Nephron progenitor cell (in vitro differentiated cells): Measurements from ENCODE around the gene KRT80.

Source experiments
- DNase-seq: peaks from one replicate; pipeline ENCODE4 v3.0.0; 2021
- H3K27ac Mint-ChIP-seq: 2 replicates; pipeline ENCODE4 v1.8.0; 2021; ENCODE audit warnings: mild to moderate bottlenecking, moderate library complexity, mixed read lengths
- H3K27me3 Mint-ChIP-seq: 2 replicates; pipeline ENCODE4 v1.8.0; 2021; ENCODE audit warnings: mild to moderate bottlenecking, low read depth, mixed read lengths; ENCODE audit not compliant: poor library complexity
- H3K36me3 Mint-ChIP-seq: 2 replicates; pipeline ENCODE4 v1.8.0; 2021; ENCODE audit warnings: low read depth, mixed read lengths
- H3K4me1 Mint-ChIP-seq: 2 replicates; pipeline ENCODE4 v1.8.0; 2021; ENCODE audit warnings: mixed read lengths
- H3K4me3 Mint-ChIP-seq: 2 replicates; pipeline ENCODE4 v1.8.0; 2021; ENCODE audit warnings: mild to moderate bottlenecking, moderate library complexity, mixed read lengths
- H3K9me3 Mint-ChIP-seq: 2 replicates; pipeline ENCODE4 v1.8.0; 2021; ENCODE audit warnings: mild to moderate bottlenecking, moderate library complexity, mixed read lengths
- CTCF ChIP-seq: fragments of 200-600 bp; sonication (generic); IDR thresholded peaks from 2 replicates; pipeline ENCODE4 v1.5.0; 2021; ENCODE audit warnings: antibody characterized with exemption

Gene KRT80

GRCh38 chr12:52213564-52214420 lies 22.0 kb upstream of the KRT80 start:
- Mint-ChIP-seq H3K27me3 (peaks cover 16% of the 10 kb centered on the region), H3K27ac (no peak overlapping the region), H3K9me3 (no peaks in the 10 kb centered on the region), H3K4me1 (peaks cover 25% of the 10 kb centered on the region), H3K4me3 (no peak overlapping the region), H3K36me3 (no peaks in the 10 kb centered on the region)
- peak; percentile 94 for DNase-seq
- peak; percentile 97 for TF ChIP-seq CTCF

- H3K4me1 Mint-ChIP-seq, result peaks cover 25% of the 10 kb centered on the region
- H3K27me3 Mint-ChIP-seq, result peaks cover 20% of the 10 kb centered on the region
- no peak for DNase-seq
- H3K9me3 Mint-ChIP-seq, result no peaks in the 10 kb centered on the region
- no peaks in the 10 kb centered on the region for H3K36me3 Mint-ChIP-seq
- H3K27ac Mint-ChIP-seq, result no peak overlapping the region
- no peak overlapping the region for H3K4me3 Mint-ChIP-seq
- no peak for TF ChIP-seq CTCF
These were observed 21.1 kb upstream of the KRT80 start for GRCh38 chr12:52212701-52213563.

GRCh38 chr12:52211716-52212585 lies 20.1 kb upstream of the KRT80 start:
- Mint-ChIP-seq H3K27me3 (peaks cover 23% of the 10 kb centered on the region), H3K4me3 (no peak overlapping the region), H3K4me1 (peaks cover 34% of the 10 kb centered on the region), H3K36me3 (no peaks in the 10 kb centered on the region), H3K27ac (no peak overlapping the region), H3K9me3 (no peaks in the 10 kb centered on the region)
- DNase-seq, result no peak
- no peak for TF ChIP-seq CTCF

GRCh38 chr12:52210925-52211650 lies 19.3 kb upstream of the KRT80 start:
- H3K4me1 Mint-ChIP-seq, result peaks cover 39% of the 10 kb centered on the region
- H3K4me3 Mint-ChIP-seq, result no peak overlapping the region
- TF ChIP-seq CTCF, result no peak
- H3K27me3 Mint-ChIP-seq, result peaks cover 17% of the 10 kb centered on the region
- H3K36me3 Mint-ChIP-seq, result no peaks in the 10 kb centered on the region
- DNase-seq, result no peak
- no peaks in the 10 kb centered on the region for H3K9me3 Mint-ChIP-seq
- no peak overlapping the region for H3K27ac Mint-ChIP-seq

GRCh38 chr12:52210186-52210924 lies 18.5 kb upstream of the KRT80 start:
- H3K27me3 Mint-ChIP-seq, result peaks cover 19% of the 10 kb centered on the region
- no peak overlapping the region for H3K4me3 Mint-ChIP-seq
- peaks cover 40% of the 10 kb centered on the region for H3K4me1 Mint-ChIP-seq
- H3K36me3 Mint-ChIP-seq, result no peaks in the 10 kb centered on the region
- DNase-seq, result no peak
- no peak for TF ChIP-seq CTCF
- no peaks in the 10 kb centered on the region for H3K9me3 Mint-ChIP-seq
- H3K27ac Mint-ChIP-seq, result no peak overlapping the region
